Right hindlimb (tissue), 1 donor: ENCODE data around the gene ABI1.

Experiments
- DNase-seq: peaks from one replicate; pipeline ENCODE4 v3.0.0-alpha.2; 2018

Gene ABI1

GRCh38 chr10:26844396-26844975, 16.3 kb downstream of the ABI1 start:
- no peak for DNase-seq

DNA sequence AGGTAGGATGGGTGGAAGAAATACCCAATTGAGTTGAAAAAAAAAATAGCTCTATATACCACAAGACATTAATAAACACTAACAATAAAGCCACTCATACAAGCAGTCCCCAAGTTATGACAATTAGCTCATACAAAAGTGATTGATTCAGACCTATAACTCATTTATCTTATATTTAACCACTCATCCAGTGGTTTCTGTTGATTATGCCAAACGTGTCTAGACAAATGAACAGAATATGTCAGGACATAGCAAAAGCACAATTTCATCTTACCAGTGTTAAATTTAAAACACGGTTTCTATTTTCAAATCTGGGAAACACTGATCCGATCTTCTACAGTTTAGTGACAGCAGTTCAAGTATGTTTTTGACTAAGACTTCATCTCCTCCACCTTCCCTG, 17.0 kb downstream of the ABI1 start:
- no peak for DNase-seq

GRCh38 chr10:26841733-26842317, 18.9 kb downstream of the ABI1 start:
- DNase-seq: no peak

DNA sequence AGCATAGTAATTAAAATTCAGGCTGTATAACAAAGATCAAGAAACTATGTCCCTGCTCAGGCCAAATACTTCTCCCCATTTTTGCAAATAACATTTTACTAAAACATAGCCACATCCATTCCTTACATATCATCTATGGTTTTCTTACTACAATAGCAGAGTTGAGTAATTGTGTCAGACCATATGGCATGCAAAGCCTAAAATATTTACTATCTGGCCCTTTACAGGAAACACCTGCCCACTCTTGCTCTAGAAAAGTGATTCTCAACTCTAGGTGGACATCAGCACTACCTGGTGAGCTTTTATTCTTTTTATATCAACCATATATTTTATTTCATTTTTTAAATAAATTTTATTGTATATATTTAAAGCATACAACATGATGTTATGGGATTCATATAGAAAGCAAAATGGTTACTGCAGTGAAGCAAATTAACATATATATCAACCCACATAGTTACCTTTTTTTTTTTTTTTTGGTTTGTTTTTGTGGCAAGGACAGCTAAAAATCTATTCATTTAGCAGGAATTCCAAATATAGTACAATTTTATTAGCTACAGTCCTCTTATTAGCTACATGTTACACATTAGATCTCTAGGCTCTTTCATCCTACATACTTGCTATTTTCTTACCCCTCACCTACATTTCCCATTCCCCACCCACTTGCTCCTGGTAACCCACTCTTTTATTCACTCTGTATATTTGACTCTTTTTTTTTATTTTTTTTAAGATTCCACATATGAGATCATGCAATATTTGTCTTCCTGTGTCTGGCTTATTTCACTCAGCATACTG, 19.6 kb downstream of the ABI1 start:
- no peak for DNase-seq

DNA sequence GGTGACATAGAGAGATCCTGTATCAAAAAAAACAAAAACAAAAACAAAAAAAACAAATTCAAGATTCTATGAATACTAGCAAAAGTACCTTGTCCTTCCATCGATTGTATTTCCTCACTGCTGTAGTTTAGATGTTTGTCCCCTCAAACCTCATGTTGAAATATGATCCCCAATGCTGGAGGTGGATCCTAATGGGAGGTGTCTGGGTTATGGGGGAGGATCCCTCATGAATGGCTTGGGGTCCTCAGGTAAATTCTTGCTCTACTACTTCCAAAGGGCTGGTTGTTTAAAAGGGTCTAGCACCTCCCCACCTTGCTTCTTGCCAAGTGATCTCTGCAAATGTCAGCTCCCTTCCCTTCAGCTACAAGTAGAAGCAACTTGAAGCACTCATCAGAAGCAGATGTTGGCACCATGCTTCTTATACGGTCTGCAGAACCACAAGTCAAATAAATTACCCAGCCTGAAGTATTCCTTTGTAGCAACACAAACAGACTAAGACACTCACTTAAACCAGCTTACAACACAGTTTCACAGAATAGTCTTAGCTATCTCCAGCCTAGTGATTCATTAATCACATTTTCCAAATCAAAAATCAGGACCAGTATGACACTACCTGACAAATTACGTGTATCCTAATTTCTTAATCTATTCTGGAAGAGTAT, 20.7 kb downstream of the ABI1 start:
- DNase-seq: no peak

DNA sequence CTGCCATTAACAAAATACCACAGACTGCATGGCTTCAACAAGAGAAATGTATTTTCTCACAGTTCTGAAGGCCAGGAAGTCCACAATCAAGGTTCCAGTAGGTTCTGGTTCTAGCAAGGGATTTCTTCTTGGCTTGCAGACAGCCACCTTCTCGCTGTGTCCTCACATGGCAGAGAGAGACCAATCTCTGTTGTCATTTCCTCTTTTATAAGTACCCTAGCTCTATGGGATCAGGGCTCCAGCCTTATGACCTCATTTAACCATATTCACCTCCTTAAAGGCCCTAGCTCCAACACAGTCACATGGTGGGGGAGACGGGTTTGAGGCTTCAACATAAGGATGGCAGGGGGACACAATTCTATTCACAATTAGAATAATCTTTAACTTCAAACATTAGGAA, 23.6 kb downstream of the ABI1 start:
- DNase-seq: no peak

DNA sequence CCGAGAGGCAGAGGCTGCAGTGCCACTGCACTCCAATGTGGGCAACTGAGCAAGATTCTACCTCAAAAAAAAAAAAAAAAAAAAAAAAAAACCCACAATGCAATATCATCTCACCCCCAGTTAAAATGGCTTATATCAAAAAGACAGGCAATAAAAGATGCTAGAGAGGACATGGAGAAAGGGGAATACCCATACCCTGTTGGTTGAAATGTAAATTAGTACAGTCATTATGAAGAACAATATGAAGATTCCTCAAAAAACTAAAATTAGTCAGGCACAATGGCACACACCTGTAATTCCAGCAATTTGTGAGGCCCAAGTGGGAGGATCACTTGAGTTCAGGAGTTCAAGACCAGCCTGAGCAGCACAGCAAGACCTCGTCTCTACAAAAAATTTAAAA, 25.7 kb downstream of the ABI1 start:
- no peak for DNase-seq

GRCh38 chr10:26832960-26833359, 27.8 kb downstream of the ABI1 start:
- no peak for DNase-seq

- DNase-seq: no peak
Observed at GRCh38 chr10:26831936-26832335, 28.8 kb downstream of the ABI1 start.

GRCh38 chr10:26829810-26830515, 30.8 kb downstream of the ABI1 start:
- DNase-seq: no peak

DNA sequence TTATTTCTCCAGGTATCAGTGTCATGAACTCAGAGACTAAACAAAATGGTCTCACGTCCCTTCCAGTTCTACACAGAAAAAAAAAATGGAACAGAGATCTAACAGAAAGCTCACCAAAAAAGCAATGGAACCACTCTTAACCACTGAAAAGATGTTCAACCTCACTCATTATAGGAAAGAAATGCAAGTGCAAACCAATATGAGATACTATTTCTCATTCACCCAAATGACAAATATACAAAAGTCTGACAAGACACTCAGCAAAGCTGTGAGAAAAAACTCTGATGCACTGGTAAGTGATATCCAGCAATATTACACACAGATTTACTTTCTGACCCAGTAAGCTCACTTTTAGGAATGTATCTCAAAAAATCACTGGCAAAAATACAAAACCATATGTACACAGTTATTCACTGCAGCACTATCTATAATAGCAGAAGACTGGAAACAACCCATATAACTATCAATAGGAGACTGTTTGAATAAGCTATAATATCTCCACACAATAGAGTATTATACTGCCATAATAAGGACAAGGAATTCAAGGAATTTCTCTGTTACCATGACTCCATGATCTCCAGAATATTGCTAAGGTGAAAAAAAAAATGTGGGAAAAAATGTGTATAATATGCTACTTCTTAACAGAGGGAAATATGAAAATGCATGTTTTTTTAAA, 36.6 kb downstream of the ABI1 start:
- no peak for DNase-seq

- DNase-seq: no peak
Observed at GRCh38 chr10:26821699-26822570, 38.8 kb downstream of the ABI1 start.

GRCh38 chr10:26815500-26815899, 45.3 kb downstream of the ABI1 start:
- no peak for DNase-seq

- no peak for DNase-seq
Observed at GRCh38 chr10:26810435-26811026, 50.2 kb downstream of the ABI1 start.

DNA sequence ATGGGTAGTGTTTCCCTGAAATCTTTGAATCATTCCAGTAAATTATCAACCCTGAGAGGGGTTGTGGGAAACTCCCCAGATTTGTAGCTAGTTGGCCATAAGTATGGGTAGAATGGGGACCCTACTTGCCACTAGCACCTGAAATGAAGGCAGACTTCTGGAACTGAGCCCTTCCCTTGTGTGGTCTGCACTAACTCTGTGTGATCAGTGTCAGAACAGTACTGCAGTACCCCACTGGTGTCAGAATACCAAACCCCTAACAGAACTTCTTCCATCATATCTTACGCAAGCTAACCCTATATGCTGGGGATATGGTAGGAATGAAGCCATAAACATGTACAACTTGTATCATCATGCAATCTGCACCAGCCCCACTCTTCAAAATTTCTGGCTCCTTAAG, 50.8 kb downstream of the ABI1 start:
- no peak for DNase-seq

DNA sequence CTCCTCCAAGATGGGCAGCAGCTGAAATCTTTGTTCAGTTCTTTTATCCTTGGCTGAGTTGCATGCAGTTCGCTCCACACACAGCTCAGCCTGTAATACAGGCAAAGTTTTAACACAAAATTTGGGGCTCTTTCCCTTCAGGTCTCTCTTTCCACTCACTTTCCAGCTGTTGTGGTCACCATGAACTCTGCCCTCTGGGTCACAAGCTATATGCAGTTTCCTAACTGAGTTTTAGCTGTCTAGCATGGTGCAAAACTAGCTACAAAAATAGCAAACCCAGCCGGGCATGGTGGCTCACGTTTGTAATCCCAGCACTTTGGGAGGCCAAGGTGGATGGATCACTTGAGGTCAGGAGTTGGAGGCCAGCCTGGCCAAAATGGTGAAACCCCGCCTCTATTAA, 53.2 kb downstream of the ABI1 start:
- no peak for DNase-seq

GRCh38 chr10:26806557-26806956, 54.2 kb downstream of the ABI1 start:
- no peak for DNase-seq

GRCh38 chr10:26805567-26806245, 55.1 kb downstream of the ABI1 start:
- no peak for DNase-seq

- no peak for DNase-seq
Observed at GRCh38 chr10:26804418-26805393, 56.1 kb downstream of the ABI1 start.
